Esophagus squamous epithelium (tissue), 5 donors: ENCODE measurements around the gene MFSD6L. TPM values are rescaled to one million over a fixed set of nuclear protein-coding genes. Genes with fewer than 3 reads are reported as not detected.

ENCODE experiments used
- DNase-seq: peaks from one replicate; lab custom pipeline; 2025; lab: John Stamatoyannopoulos, UW
- H3K27ac ChIP-seq, 4 donors: fragments of 200-600 bp; sonication (generic); one replicate each; pipeline ENCODE4 v1.5.1; 2016 to 2019; ENCODE audit warnings: mild to moderate bottlenecking in 1 of 4
- H3K27me3 ChIP-seq, 4 donors: fragments of 200-600 bp; sonication (generic); 1 replicate in 3 of 4; 2 replicates in 1 of 4; pipeline versions ENCODE4 v1.5.1 to v1.6.0; 2017 to 2021; ENCODE audit warnings: antibody characterized with exemption in 1 of 4
- H3K36me3 ChIP-seq, 3 donors: fragments of 200-600 bp; sonication (generic); one replicate each; pipeline ENCODE4 v1.5.1; 2016 to 2019
- H3K4me1 ChIP-seq, 3 donors: fragments of 200-600 bp; sonication (generic); one replicate each; pipeline ENCODE4 v1.5.1; 2017 to 2019
- H3K4me3 ChIP-seq, 4 donors: fragments of 200-600 bp; sonication (generic); 1 replicate in 3 of 4; 2 replicates in 1 of 4; pipeline ENCODE4 v1.5.1; 2016 to 2019; ENCODE audit warnings: mild to moderate bottlenecking in 2 of 4, moderate library complexity in 1 of 4
- H3K9me3 ChIP-seq, 3 donors: fragments of 200-600 bp; sonication (generic); one replicate each; pipeline ENCODE4 v1.5.1; 2016 to 2019
- POLR2A ChIP-seq, 4 donors: fragments of 450-650 bp; IDR thresholded peaks; one replicate each; pipeline ENCODE4 v1.6.1; 2017; ENCODE audit warnings: antibody characterized with exemption in 4 of 4, mild to moderate bottlenecking in 4 of 4, moderate library complexity in 3 of 4
- WGBS, 2 donors: methylation state at CpG; one replicate each; pipeline ENCODE4 v1.1.5; 2018; 5-methylcytosine and 5-hydroxymethylcytosine counted together
- intact Hi-C: fragments of 100-400 bp; cut with DNase I; formaldehyde crosslinking; loops from one replicate; pipeline ENCODE4 v1.15.0; 2022
- total RNA-seq, 4 donors: library from RNA; depleted of rRNA; stranded (reverse); fragments of >200 nt; gene quantifications; one replicate each; pipeline ENCODE4 v1.1.0, GENCODE V29; 2016
- TF ChIP-seq, protein P1 (sequence below), 6 experiments: fragments of 450-650 bp in 4 of 6; fragments of 200-600 bp in 2 of 6; sonication (generic) in 2 of 6; IDR thresholded peaks; one replicate each; pipeline ENCODE4 v1.5.1; 2016 to 2019; ENCODE audit warnings: antibody characterized with exemption in 6 of 6, mild to moderate bottlenecking in 4 of 6, moderate library complexity in 4 of 6
- donor health status: DM: yes; HTN: yes; CAD: no.

Gene MFSD6L
- total RNA-seq, 4 donors from 2014 or later, result 0.19 to 0.62 (median 0.48) TPM

DNA sequence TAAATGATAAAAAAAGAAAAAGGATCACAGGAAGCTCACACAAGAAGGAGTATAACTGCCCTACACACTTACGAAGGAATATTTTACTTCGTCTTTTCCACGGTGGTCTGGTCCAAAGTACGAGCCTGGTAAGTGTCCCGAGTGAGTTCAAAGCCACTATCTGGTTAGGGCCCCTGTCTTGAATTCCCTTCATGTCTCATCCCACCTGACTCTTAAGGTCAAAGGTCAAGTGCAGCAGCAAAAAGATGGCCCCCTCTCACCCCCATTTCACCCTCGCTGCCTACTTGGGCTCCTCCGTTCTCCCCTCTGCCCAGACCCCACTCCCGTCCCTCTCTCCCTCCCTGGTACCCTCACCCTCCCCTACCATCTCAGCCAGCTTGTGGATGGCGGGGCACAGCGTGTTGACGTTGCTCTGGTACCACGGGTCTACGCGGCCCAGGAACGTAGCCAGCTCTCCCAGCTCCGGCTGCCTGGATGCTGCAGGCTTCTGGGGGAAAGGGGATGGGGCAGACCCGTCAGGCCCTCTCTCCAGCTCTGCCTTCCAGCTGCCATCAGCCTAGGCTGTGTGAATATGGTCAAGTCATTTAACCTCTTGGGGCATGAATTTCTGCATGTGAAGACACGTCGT, 27.8 kb upstream of the MFSD6L start:
- TF ChIP-seq, protein P1, sequence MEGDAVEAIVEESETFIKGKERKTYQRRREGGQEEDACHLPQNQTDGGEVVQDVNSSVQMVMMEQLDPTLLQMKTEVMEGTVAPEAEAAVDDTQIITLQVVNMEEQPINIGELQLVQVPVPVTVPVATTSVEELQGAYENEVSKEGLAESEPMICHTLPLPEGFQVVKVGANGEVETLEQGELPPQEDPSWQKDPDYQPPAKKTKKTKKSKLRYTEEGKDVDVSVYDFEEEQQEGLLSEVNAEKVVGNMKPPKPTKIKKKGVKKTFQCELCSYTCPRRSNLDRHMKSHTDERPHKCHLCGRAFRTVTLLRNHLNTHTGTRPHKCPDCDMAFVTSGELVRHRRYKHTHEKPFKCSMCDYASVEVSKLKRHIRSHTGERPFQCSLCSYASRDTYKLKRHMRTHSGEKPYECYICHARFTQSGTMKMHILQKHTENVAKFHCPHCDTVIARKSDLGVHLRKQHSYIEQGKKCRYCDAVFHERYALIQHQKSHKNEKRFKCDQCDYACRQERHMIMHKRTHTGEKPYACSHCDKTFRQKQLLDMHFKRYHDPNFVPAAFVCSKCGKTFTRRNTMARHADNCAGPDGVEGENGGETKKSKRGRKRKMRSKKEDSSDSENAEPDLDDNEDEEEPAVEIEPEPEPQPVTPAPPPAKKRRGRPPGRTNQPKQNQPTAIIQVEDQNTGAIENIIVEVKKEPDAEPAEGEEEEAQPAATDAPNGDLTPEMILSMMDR (IDR thresholded peaks at IDR 0.05), result no peak
- TF ChIP-seq POLR2A (IDR thresholded peaks at IDR 0.05), result no peak
- Histone ChIP-seq H3K27me3 (peaks cover 0 to 28% (median 0%) of the 10 kb centered on the region in 4 donors), H3K36me3 (no peaks in the 10 kb centered on the region), H3K27ac (no peak overlapping the region), H3K4me3 (no peak overlapping the region), H3K4me1 (no peaks in the 10 kb centered on the region), H3K9me3 (peaks cover 0 to 13% (median 7%) of the 10 kb centered on the region in 3 donors)
- intact Hi-C loops, result no loop called here
- WGBS, 2 donors, result 73 to 74% methylated on average over 13 to 17 of the region's 19 CpGs
- no peak for DNase-seq

- Histone ChIP-seq H3K36me3 (no peaks in the 10 kb centered on the region), H3K27ac (no peak overlapping the region), H3K9me3 (peaks cover 0 to 13% (median 7%) of the 10 kb centered on the region in 3 donors), H3K4me1 (no peaks in the 10 kb centered on the region), H3K27me3 (peaks cover 0 to 22% (median 0%) of the 10 kb centered on the region in 4 donors), H3K4me3 (no peak overlapping the region)
- WGBS, 2 donors, result 52 to 58% methylated on average over 2 of the region's 2 CpGs
- intact Hi-C loops, result no loop called here
- TF ChIP-seq POLR2A (IDR thresholded peaks at IDR 0.05), result no peak
- TF ChIP-seq, protein P1 (IDR thresholded peaks at IDR 0.05), result no peak
- DNase-seq, result no peak
Measured at GRCh38 chr17:8825802-8826201, 26.6 kb upstream of the MFSD6L start.

GRCh38 chr17:8823279-8823678, 24.1 kb upstream of the MFSD6L start:
- intact Hi-C loops, result no loop called here
- TF ChIP-seq POLR2A (IDR thresholded peaks at IDR 0.05), result no peak
- TF ChIP-seq, protein P1 (IDR thresholded peaks at IDR 0.05), result no peak
- WGBS, 2 donors, result 84 to 93% methylated on average over 5 of the region's 5 CpGs

DNA sequence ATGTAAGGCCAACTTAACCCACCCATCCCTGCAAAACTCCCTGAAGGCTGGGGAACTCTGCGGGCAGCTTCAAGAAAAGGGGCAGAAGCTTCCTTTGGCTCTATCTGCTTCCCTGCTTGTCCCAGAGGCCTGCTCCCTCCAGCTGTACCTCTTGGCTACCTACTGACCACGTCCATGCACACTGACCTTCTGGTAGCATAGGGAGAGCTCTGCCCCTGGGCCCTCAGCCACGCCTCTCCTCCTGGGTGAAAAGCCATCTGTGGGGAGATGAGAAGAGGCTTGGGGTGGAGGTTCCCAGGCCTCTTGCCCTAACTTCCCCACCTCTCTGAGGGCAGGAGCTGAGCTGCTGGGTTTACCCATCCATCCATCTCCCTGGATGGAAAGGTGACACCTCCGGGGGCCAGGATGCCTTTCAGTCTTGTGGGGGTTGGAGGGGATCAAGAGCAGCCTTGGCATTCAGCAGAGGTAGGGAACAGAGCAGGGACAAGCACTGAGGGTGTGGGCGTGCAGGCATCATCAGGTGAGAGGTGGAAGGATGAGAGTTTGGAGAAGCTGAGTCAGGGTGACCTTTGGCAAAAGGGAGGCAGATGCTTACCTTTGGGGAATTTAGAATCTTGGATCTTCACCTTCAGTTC, 23.4 kb upstream of the MFSD6L start:
- TF ChIP-seq, protein P1 (IDR thresholded peaks at IDR 0.05), result no peak
- TF ChIP-seq POLR2A (IDR thresholded peaks at IDR 0.05), result no peak
- Histone ChIP-seq H3K4me1 (no peaks in the 10 kb centered on the region), H3K36me3 (no peaks in the 10 kb centered on the region), H3K27ac (no peak overlapping the region), H3K9me3 (peaks cover 0 to 13% (median 7%) of the 10 kb centered on the region in 3 donors), H3K4me3 (no peak overlapping the region), H3K27me3 (peaks cover 0 to 18% (median 0%) of the 10 kb centered on the region in 4 donors)
- WGBS, 2 donors, result 59 to 93% methylated on average over 3 to 5 of the region's 5 CpGs
- intact Hi-C loops, result no loop called here
- no peak for DNase-seq

More at GRCh38 chr17:8823279-8823678, 24.1 kb upstream of the MFSD6L start:
- Histone ChIP-seq H3K4me1 (no peaks in the 10 kb centered on the region), H3K4me3 (no peak overlapping the region), H3K36me3 (no peaks in the 10 kb centered on the region), H3K27ac (no peak overlapping the region), H3K27me3 (peaks cover 0 to 18% (median 0%) of the 10 kb centered on the region in 4 donors), H3K9me3 (peaks cover 0 to 13% (median 7%) of the 10 kb centered on the region in 3 donors)
- DNase-seq, result no peak

GRCh38 chr17:8821446-8822105, 22.4 kb upstream of the MFSD6L start:
- intact Hi-C loops, result no loop called here
- peaks cover 0 to 18% (median 0%) of the 10 kb centered on the region in 4 donors for H3K27me3 ChIP-seq
- H3K4me3 ChIP-seq, result no peak overlapping the region
- H3K27ac ChIP-seq, result no peak overlapping the region
- no peak for TF ChIP-seq POLR2A (IDR thresholded peaks at IDR 0.05)
- TF ChIP-seq, protein P1 (IDR thresholded peaks at IDR 0.05), result no peak
- WGBS, 2 donors, result 77 to 81% methylated on average over 7 to 9 of the region's 10 CpGs
- peaks cover 0 to 13% (median 7%) of the 10 kb centered on the region in 3 donors for H3K9me3 ChIP-seq
- H3K4me1 ChIP-seq, result no peaks in the 10 kb centered on the region
- no peak for DNase-seq
- H3K36me3 ChIP-seq, result no peaks in the 10 kb centered on the region
